Activated naive CD8-positive, alpha-beta T cell treated with anti-CD3 and anti-CD28 coated beads, Interleukin-2, amount 10 ng/mL, durations not matched to agents 7 days and 5 days (primary cell): ENCODE data around the gene SLCO2B1. TPM values are rescaled to one million over a fixed set of nuclear protein-coding genes. Genes with fewer than 3 reads are reported as not detected.

Experiments used
- ATAC-seq: fragments of 150-1000 bp; cut with Tn5 transposase; one replicate; pipeline ENCODE4 v1.10.0; 2021; ENCODE audit warnings: low read depth, moderate library complexity
- POLR2A ChIA-PET: fragments of 350-600 bp; sonication (Branson Sonifier 250); formaldehyde crosslinking; loops from one replicate; lab custom pipeline; 2021; ENCODE audit warnings: antibody characterized with exemption; lab: Charles Lee
- DNase-seq: peaks from one replicate; pipeline ENCODE4 v3.0.0; 2021
- H3K27ac Mint-ChIP-seq: one replicate; pipeline ENCODE4 v1.8.0; 2022; ENCODE audit warnings: mild to moderate bottlenecking, mixed read lengths
- H3K27me3 Mint-ChIP-seq: one replicate; pipeline ENCODE4 v1.8.0; 2022; ENCODE audit warnings: mild to moderate bottlenecking, moderate library complexity, mixed read lengths
- H3K36me3 Mint-ChIP-seq: one replicate; pipeline ENCODE4 v1.8.0; 2021; ENCODE audit warnings: mild to moderate bottlenecking, mixed read lengths
- H3K4me1 Mint-ChIP-seq: one replicate; pipeline ENCODE4 v1.8.0; 2021; ENCODE audit warnings: mixed read lengths
- H3K4me3 Mint-ChIP-seq: one replicate; pipeline ENCODE4 v1.8.0; 2022; ENCODE audit warnings: mild to moderate bottlenecking, moderate library complexity, mixed read lengths
- H3K9me3 Mint-ChIP-seq: one replicate; pipeline ENCODE4 v1.8.0; 2021; ENCODE audit warnings: mixed read lengths
- total RNA-seq, 2 experiments: library from RNA; stranded (reverse); gene quantifications; one replicate each; pipeline ENCODE4 v1.2.3, GENCODE V29; 2021

SLCO2B1 gene
- total RNA-seq, 2 experiments from 2014 or later: 1.1 to 2.6 TPM

DNA sequence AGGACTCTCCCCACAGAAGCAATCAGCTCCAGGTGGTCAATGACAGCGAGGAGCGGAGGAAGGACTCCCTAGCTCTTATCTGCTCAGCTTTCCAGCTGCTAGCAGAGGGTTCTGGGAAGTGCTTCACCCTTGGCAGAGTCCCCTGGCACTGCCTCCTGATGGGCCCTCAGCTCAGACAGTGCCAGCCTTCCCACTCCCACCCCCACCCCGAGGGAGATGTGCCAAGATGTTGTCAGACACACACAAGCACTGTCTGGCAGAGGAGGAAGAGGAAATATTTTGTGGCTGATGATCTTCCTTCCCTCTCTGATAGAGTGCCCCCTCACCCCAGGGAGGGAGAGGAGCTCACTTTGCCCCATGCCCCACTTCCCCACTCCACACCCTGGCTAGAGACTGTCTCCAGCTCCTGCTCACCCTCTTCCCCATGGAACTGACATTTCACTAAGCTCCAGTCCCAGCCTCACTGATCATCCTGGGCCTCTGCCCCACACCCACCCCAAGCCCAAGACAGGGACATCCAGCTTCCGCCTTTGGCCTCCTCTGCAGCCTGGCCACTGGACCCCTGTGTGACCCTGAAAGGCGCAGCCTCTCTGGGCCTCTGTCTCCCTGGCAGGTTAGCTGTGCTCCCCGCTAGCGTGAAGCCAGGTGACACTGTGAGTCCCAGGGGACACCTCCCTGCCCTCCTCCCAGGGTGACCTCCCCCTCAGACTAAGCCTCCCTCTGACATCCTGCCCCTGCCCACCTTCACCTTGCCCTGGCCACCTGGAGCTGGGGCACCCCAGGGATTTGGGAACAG, 44.5 kb downstream of the SLCO2B1 start:
- DNase-seq (no peak), ATAC-seq (no peak)
- Mint-ChIP-seq H3K27me3 (peaks cover 11% of the 10 kb centered on the region), H3K4me3 (no peak overlapping the region), H3K4me1 (peaks cover 3% of the 10 kb centered on the region), H3K9me3 (no peaks in the 10 kb centered on the region), H3K36me3 (no peaks in the 10 kb centered on the region), H3K27ac (no peak overlapping the region)
- POLR2A ChIA-PET: no interaction called here

DNA sequence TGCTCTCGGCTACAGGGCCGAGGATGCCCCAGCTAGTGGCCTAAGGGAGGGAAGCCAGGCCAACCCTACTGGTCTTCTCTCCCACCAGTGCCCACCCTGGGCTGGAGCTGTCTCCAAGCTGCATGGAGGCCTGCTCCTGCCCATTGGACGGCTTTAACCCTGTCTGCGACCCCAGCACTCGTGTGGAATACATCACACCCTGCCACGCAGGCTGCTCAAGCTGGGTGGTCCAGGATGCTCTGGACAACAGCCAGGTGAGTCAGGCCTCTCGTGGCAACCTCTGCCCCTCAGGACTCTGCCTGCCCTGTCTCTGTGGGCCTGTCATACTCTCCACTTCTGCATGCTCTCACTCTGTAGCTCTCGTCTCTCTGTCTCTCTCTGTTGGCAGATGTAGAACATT, 45.5 kb downstream of the SLCO2B1 start:
- H3K4me1 Mint-ChIP-seq: peaks cover 3% of the 10 kb centered on the region
- no peak overlapping the region for H3K4me3 Mint-ChIP-seq
- DNase-seq (no peak), ATAC-seq (no peak)
- no peaks in the 10 kb centered on the region for H3K9me3 Mint-ChIP-seq
- POLR2A ChIA-PET: no interaction called here
- H3K27me3 Mint-ChIP-seq: peaks cover 9% of the 10 kb centered on the region
- H3K27ac Mint-ChIP-seq: no peak overlapping the region
- no peaks in the 10 kb centered on the region for H3K36me3 Mint-ChIP-seq

DNA sequence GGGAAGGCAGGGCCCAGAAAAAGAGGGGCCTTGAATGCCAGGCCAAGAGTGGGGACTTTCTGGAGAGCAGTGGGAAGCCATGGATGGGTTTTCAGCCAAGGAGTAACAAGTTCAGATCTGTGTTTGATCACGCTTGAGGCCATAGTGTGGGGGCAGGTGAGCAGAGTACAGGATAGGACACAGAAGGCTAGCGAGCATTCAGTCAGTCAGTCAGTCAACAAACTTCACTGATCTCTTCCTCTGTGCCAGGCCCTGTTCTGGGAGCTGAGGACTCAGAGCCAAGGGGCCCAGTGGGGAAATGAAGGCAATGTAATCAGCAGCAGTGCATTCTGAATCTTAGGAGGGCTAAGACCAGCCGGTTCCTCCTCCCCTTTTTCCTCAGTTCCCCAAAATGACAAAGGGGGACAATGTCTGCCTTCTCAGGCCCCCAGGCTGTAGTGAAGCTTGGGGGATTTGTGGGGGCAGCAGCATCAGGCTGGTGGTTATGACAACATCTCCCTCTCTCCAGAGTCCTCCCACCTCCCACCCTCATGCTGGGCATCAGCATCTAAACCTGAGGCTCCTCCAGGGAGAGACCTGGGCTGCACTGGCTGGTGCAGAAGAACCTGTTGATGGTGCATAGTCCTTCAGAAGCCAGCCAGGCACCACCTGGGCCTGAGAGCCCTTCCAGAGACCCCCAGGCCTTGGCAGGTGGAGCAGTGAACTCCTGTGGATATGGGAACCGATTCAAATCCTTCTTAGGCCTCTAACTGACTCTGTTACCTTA, 46.8 kb downstream of the SLCO2B1 start:
- Mint-ChIP-seq H3K9me3 (no peaks in the 10 kb centered on the region), H3K36me3 (no peaks in the 10 kb centered on the region), H3K27ac (no peak overlapping the region), H3K27me3 (peaks cover 9% of the 10 kb centered on the region), H3K4me3 (no peak overlapping the region), H3K4me1 (peaks cover 3% of the 10 kb centered on the region)
- ATAC-seq: no peak
- DNase-seq: no peak
- POLR2A ChIA-PET: no interaction called here

DNA sequence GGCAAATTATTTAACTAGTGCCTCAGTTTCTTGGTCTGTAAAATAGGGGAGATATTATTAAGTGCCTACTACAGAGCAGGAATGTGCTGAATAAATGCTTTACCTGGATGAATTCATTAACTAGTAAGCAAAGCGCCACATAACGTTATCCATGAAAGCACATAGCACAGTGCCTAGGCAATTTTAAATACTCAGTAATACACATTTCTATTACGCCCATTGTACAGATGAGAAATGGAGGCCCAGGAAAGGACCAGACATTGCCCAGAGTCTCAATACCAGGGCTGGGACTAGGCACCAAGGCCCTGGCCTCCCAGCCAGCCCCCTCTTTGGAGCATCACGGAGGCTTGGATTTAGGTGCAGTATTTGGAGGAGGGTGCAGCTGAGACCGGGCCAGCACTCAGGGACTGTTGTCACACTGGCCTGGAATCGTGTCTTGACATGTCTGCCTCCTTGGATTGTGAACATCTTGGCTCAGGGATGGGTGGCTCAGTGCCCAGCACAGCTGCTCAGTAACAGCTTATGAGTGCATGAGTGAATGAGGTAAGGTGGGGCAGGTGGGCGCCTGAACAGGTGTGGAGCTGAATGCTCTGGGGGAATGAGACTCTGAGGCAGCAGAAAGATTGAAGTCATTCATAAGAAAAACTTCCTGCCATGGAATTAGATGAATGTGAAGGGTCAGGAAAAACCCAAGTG, 47.5 kb downstream of the SLCO2B1 start:
- peaks cover 8% of the 10 kb centered on the region for H3K27me3 Mint-ChIP-seq
- peaks cover 3% of the 10 kb centered on the region for H3K4me1 Mint-ChIP-seq
- H3K4me3 Mint-ChIP-seq: no peak overlapping the region
- no peak overlapping the region for H3K27ac Mint-ChIP-seq
- H3K9me3 Mint-ChIP-seq: no peaks in the 10 kb centered on the region
- POLR2A ChIA-PET: no interaction called here
- DNase-seq (no peak), ATAC-seq (no peak)
- no peaks in the 10 kb centered on the region for H3K36me3 Mint-ChIP-seq

DNA sequence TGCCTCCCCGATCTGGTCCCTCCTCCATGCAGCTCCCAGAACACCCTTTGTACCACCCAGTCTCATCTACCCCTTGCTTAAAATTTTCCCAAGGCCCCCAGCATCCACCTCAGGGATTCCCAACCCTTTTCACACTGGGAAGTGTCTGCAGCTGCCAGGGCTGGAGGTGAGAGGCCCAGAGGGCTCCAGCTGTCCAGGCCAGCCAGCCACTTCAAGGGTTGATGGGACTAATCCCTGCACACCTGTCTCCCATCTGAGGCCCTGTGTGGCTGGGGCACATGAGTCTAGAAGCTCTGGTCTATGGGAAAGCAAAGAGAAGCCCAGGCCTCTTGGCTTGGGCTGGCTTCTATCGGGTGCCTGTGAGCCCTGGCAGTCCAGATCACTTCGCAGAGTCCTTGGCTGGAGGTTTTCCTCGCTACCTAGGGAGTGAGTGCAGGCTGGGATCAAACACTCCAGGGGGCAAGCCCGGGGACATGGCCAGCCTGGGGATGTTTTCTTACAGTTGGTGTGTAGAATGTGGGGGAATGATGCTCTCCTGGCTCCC, 48.6 kb downstream of the SLCO2B1 start:
- POLR2A ChIA-PET: no interaction called here
- ATAC-seq (no peak), DNase-seq (no peak)
- no peaks in the 10 kb centered on the region for H3K9me3 Mint-ChIP-seq
- no peaks in the 10 kb centered on the region for H3K36me3 Mint-ChIP-seq
- peaks cover 5% of the 10 kb centered on the region for H3K4me1 Mint-ChIP-seq
- H3K27ac Mint-ChIP-seq: no peak overlapping the region
- H3K27me3 Mint-ChIP-seq: peaks cover 8% of the 10 kb centered on the region
- no peak overlapping the region for H3K4me3 Mint-ChIP-seq

DNA sequence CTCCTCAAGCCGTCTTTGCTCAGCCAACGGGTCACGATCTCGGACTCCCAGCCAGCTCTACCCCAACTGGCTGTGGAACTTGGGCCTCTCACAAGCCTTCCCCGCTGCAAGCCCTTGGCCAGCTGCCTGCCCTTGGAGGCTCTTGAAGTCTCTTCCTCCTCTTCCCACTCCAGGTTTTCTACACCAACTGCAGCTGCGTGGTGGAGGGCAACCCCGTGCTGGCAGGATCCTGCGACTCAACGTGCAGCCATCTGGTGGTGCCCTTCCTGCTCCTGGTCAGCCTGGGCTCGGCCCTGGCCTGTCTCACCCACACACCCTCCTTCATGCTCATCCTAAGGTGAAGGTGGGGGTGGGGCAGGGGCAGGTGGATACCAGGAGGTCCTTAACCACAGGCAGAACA, 49.1 kb downstream of the SLCO2B1 start:
- no peaks in the 10 kb centered on the region for H3K36me3 Mint-ChIP-seq
- DNase-seq: no peak
- no peaks in the 10 kb centered on the region for H3K9me3 Mint-ChIP-seq
- ATAC-seq: no peak
- H3K4me1 Mint-ChIP-seq: peaks cover 7% of the 10 kb centered on the region
- H3K27ac Mint-ChIP-seq: no peak overlapping the region
- H3K4me3 Mint-ChIP-seq: no peak overlapping the region
- POLR2A ChIA-PET: no interaction called here
- peaks cover 5% of the 10 kb centered on the region for H3K27me3 Mint-ChIP-seq

DNA sequence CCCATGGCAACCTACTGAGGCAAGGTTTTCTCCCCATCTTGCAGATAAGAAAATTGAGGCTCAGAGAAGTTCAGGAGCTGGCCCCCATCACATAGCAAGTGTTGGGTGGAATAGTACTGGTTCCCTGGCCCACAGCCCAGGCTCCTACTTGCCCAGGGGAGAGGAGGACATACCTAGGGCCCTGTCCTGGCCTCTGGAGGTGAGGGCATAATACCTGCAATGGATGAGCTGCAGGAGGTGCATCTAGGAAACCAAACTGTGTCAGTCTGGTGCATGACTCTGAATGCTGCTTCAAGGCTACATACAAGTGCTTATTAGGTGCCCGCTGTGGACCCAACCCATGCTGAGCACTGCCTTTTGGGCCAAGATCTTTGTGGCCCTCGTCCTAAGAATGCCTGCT, 49.6 kb downstream of the SLCO2B1 start:
- Mint-ChIP-seq H3K27me3 (peaks cover 5% of the 10 kb centered on the region), H3K27ac (no peak overlapping the region), H3K4me3 (no peak overlapping the region), H3K9me3 (no peaks in the 10 kb centered on the region), H3K4me1 (peaks cover 4% of the 10 kb centered on the region), H3K36me3 (no peaks in the 10 kb centered on the region)
- DNase-seq (no peak), ATAC-seq (no peak)
- POLR2A ChIA-PET: no interaction called here

DNA sequence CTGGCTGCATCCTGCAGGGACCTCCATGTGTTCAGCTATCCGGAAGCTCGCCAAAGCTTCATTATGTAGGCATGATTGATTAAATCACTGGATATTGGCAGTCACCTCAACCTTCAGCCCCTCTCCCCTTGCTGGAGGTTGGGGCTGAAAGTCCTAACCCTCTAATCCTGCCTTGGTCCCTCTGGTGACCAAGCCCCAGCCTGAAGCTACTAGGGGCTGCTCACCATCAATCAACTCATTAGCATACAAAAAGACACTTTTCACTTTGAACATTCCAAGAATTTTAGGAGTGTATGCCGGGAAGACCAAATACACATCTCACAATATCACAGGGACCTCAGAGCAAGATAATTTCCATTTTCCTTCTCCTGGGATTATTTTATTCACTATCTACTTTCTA, 50.9 kb downstream of the SLCO2B1 start:
- POLR2A ChIA-PET: interaction anchor here (6.8 kb wide), 1 partner anchor 59 kb away, joined by 46 read pairs; no protein-coding TSS in a partner anchor
- no peaks in the 10 kb centered on the region for H3K9me3 Mint-ChIP-seq
- H3K27ac Mint-ChIP-seq: no peak overlapping the region
- H3K36me3 Mint-ChIP-seq: no peaks in the 10 kb centered on the region
- H3K4me3 Mint-ChIP-seq: no peak overlapping the region
- H3K4me1 Mint-ChIP-seq: peaks cover 4% of the 10 kb centered on the region
- H3K27me3 Mint-ChIP-seq: peaks cover 7% of the 10 kb centered on the region
- DNase-seq (no peak), ATAC-seq (no peak)

DNA sequence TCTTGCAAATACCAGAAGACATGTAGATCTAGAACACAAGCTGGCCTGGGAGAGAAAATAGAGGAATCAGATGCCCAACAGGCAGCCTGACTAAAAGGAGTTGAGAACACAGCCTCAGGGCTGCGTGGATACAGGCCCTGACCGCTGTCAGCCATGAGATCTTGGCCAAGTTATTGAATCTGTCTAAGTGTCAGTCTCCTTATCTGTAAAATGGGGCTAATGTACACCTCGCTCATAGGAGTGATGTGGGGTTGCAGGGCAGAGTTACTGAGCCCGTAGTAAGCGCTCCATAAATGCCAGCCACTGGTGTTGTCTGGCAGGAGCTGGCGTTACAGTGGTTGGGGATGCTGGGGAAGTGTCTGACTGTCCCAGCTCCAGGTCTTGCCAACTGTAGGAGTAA, 51.3 kb downstream of the SLCO2B1 start:
- Mint-ChIP-seq H3K36me3 (no peaks in the 10 kb centered on the region), H3K4me3 (no peak overlapping the region), H3K4me1 (peaks cover 4% of the 10 kb centered on the region), H3K27me3 (peaks cover 12% of the 10 kb centered on the region), H3K9me3 (no peaks in the 10 kb centered on the region), H3K27ac (peak overlapping the region; percentile 4)
- ATAC-seq (no peak), DNase-seq (no peak)
- POLR2A ChIA-PET: interaction anchor here (6.8 kb wide), 1 partner anchor 60 kb away, joined by 46 read pairs; no protein-coding TSS in a partner anchor

DNA sequence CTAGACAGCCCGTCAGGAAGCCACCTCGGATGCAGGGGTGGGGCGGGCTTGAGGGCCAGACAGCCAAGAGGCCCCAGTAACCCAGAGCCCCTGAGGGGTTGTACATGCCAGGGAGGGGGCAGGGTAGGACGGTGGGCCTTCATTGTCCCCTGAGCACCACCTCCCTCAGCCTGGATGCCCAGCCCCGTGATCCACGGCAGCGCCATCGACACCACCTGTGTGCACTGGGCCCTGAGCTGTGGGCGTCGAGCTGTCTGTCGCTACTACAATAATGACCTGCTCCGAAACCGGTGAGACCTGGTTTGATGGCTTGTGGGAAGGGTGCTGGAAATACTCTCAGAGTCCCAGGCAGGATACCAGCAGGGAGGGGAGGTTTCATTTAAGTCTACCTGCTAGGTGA, 52.2 kb downstream of the SLCO2B1 start:
- H3K36me3 Mint-ChIP-seq: no peaks in the 10 kb centered on the region
- peaks cover 12% of the 10 kb centered on the region for H3K27me3 Mint-ChIP-seq
- no peak for DNase-seq
- H3K9me3 Mint-ChIP-seq: no peaks in the 10 kb centered on the region
- no peak overlapping the region for H3K4me3 Mint-ChIP-seq
- H3K27ac Mint-ChIP-seq: no peak overlapping the region
- POLR2A ChIA-PET: interaction anchor here (6.8 kb wide), 1 partner anchor 61 kb away, joined by 46 read pairs; no protein-coding TSS in a partner anchor
- no peak for ATAC-seq
- H3K4me1 Mint-ChIP-seq: peaks cover 4% of the 10 kb centered on the region

DNA sequence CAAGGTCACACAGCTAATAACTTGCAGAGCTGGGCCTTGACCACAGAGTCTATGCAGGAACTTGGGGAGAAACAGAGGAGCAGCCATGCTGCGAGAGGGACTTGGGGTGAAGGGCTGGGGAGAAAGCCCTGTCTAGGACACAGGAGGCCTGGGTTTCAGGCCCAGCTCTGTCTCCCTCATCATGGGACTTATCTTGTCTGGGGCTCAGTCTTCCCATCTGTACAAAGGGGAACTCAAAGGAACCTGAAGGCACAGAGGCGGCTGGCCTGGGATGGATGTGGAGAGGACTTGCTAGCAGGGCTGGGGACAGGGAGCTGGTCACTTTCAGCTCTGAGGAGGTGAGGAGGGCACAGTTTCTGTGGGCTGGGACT, 52.7 kb downstream of the SLCO2B1 start:
- H3K9me3 Mint-ChIP-seq: no peaks in the 10 kb centered on the region

DNA sequence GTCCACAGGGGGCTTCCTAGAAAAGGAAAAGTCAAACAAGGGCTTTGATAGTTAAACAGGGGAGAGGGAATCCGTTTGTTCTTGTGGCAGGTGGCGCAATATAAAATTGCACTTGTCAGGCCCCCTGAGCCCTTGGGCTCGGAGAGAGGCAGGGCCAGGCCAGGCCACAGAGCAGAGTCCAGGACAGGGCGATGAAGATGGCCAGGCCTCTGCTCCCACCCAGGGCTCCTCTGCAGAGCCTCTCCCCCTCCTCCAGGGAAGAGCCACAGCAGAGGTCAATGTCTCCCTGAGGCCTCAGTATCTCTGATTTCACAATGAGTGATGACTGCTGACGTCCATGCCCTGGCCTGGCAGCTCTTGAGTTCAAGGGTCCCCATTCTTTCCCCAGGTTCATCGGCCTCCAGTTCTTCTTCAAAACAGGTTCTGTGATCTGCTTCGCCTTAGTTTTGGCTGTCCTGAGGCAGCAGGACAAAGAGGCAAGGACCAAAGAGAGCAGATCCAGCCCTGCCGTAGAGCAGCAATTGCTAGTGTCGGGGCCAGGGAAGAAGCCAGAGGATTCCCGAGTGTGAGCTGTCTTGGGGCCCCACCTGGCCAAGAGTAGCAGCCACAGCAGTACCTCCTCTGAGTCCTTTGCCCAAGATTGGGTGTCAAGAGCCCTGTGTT, 53.2 kb downstream of the SLCO2B1 start:
- no peak for ATAC-seq
- POLR2A ChIA-PET: interaction anchor here (1.1 to 6.8 kb wide), 2 partner anchors 58 to 62 kb away, joined by 3 to 46 read pairs; no protein-coding TSS in a partner anchor
- H3K4me1 Mint-ChIP-seq: peaks cover 4% of the 10 kb centered on the region

More for the DNA sequence above, 52.7 kb downstream of the SLCO2B1 start:
- POLR2A ChIA-PET: interaction anchor here (6.8 kb wide), 1 partner anchor 61 kb away, joined by 46 read pairs; no protein-coding TSS in a partner anchor
- peaks cover 11% of the 10 kb centered on the region for H3K27me3 Mint-ChIP-seq
- no peak for DNase-seq
- H3K36me3 Mint-ChIP-seq: no peaks in the 10 kb centered on the region
- H3K4me3 Mint-ChIP-seq: no peak overlapping the region
- no peak for ATAC-seq
- H3K4me1 Mint-ChIP-seq: peaks cover 4% of the 10 kb centered on the region
- H3K27ac Mint-ChIP-seq: no peak overlapping the region

More for the DNA sequence above, 53.2 kb downstream of the SLCO2B1 start:
- H3K9me3 Mint-ChIP-seq: no peaks in the 10 kb centered on the region
- peaks cover 10% of the 10 kb centered on the region for H3K27me3 Mint-ChIP-seq
- no peaks in the 10 kb centered on the region for H3K36me3 Mint-ChIP-seq
- H3K27ac Mint-ChIP-seq: no peak overlapping the region
- no peak overlapping the region for H3K4me3 Mint-ChIP-seq
- DNase-seq: no peak
